HK-2 (cell line): ENCODE measurements around the gene HOXB1.
"Not testable (repeated sequence)": the region's sequence is repeated elsewhere in the genome, so short reads cannot be mapped to it uniquely, and the experiment has no call there.

Experiments used
- DNase-seq: peaks from one replicate; pipeline ENCODE4 v3.0.0-alpha.2; 2018; ENCODE audit not compliant: unreplicated experiment

HOXB1 gene

GRCh38 chr17:48519427-48519826 is 11.4 kb downstream of the HOXB1 start:
- no peak for DNase-seq

- no peak for DNase-seq
Observed at GRCh38 chr17:48517478-48517877, 13.3 kb downstream of the HOXB1 start.

- no peak for DNase-seq
Observed at GRCh38 chr17:48515925-48516900, 14.6 kb downstream of the HOXB1 start.

GRCh38 chr17:48514477-48514876 is 16.3 kb downstream of the HOXB1 start:
- no peak for DNase-seq

- no peak for DNase-seq
Observed at GRCh38 chr17:48513666-48514455, 16.9 kb downstream of the HOXB1 start.

- no peak for DNase-seq
Observed at GRCh38 chr17:48513097-48513496, 17.7 kb downstream of the HOXB1 start.

GRCh38 chr17:48510761-48511604 is 19.8 kb downstream of the HOXB1 start:
- DNase-seq, result no peak

- DNase-seq, result no peak
Observed at GRCh38 chr17:48510381-48510760, 20.4 kb downstream of the HOXB1 start.

GRCh38 chr17:48509708-48510107 is 21.1 kb downstream of the HOXB1 start:
- not testable (repeated sequence) for DNase-seq

GRCh38 chr17:48506246-48506645 is 24.6 kb downstream of the HOXB1 start:
- no peak for DNase-seq

GRCh38 chr17:48505788-48506187 is 25.0 kb downstream of the HOXB1 start:
- no peak for DNase-seq

GRCh38 chr17:48504953-48505352 is 25.9 kb downstream of the HOXB1 start:
- DNase-seq, result no peak

GRCh38 chr17:48503747-48504146 is 27.1 kb downstream of the HOXB1 start:
- no peak for DNase-seq

GRCh38 chr17:48502901-48503300 is 27.9 kb downstream of the HOXB1 start:
- DNase-seq, result no peak

- DNase-seq, result no peak
Observed at GRCh38 chr17:48502312-48502711, 28.5 kb downstream of the HOXB1 start.

- no peak for DNase-seq
Observed at GRCh38 chr17:48500435-48501426, 30.1 kb downstream of the HOXB1 start.

- DNase-seq, result no peak
Observed at GRCh38 chr17:48499735-48500434, 30.9 kb downstream of the HOXB1 start.

- DNase-seq, result no peak
Observed at GRCh38 chr17:48499248-48499647, 31.6 kb downstream of the HOXB1 start.

- DNase-seq, result no peak
Observed at GRCh38 chr17:48498164-48498850, 32.5 kb downstream of the HOXB1 start.
